ENCODE results near the gene AKIRIN2.
A peak's percentile ranks its signal among the peaks of the same experiment; 100 is the strongest.
"Not testable (repeated sequence)": the region's sequence is repeated elsewhere in the genome, so short reads cannot be mapped to it uniquely, and the experiment has no call there.

AKIRIN2 gene

DNA sequence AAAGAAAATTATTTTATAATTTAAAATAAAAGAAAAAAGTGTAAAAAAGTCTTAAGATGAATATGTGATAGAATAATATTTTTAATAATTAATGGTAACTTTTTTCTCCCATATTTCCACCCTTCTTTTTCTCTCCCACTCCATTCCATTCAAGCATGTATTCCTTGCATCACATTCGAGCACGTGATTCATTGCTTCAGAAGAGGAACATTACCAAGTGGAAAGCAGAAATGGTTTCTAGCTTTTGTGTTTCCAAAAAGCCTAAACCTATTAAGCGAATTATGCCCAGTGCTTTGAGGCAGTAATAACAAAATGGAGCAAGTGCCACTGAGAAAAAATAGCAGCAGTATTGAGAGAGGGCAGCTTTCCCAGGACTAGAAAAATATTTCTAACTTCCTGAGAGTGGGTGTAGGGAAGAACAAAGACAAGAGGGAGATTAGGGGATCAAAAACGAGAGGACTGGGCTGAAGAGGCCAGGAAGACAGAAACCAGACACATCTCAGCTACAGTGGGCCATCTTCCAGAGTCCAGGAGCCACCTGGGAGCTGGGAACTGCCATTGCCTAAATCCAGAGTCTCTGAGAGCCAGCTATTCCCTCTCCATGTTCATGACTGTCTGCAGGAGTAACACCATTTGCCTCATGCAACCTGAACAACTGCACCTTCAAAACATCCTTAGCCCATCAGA, 15.0 kb upstream of the AKIRIN2 start:
- no peak for DNase-seq

DNA sequence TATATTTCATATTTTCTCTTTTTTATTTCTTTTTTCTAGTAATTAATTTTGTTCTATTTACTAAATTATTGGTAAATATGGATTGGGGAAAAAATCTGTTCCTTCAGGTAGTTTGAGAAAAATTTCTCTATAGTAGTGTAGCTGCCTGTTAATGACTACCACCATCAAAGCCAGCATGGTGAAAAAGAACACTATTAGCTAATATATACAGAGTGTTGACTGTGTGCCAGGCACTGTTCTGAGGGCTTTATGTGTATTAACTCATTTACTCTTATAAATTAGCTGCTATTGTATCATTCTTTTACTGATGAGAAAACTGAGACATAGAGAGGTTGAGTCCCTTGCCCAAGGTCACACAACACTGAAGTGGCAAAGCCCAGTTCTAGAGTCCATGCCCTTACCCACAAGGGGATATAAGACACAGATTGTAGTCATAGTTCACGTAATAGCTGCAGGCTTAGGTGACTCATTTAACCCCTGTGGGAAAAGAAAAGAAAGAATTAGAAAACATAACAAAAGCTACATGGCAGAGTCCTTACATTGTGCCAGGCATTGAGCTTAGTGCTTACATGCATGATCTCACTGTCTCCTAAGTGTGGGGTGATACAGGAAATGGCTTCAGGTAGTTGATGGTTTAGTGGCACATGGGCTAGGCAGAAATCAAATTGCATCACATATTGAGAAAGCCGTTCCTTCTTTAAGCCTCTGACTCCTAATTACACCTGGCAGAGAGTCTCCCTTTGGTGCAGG, 12.2 kb upstream of the AKIRIN2 start:
- no peak for DNase-seq

DNA sequence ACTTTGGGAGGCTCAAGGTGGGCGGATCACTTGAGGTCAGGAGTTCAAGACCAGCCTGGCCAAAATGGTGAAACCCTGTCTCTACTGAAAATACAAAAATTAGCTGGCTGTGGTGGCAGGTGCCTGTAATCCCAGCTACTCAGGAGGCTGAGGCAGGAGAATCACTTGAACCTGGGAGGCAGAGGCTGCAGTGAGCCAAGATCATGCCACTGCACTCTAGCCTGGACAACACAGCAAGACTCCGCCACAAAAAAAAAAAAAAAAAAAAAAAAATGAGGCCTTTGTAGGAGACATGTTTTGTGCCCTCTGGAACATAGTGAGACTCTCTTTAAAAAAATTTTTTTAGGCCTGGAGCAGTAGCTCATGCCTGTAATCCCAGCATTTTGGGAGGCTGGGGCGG, 10.7 kb upstream of the AKIRIN2 start:
- not testable (repeated sequence) for DNase-seq

DNA sequence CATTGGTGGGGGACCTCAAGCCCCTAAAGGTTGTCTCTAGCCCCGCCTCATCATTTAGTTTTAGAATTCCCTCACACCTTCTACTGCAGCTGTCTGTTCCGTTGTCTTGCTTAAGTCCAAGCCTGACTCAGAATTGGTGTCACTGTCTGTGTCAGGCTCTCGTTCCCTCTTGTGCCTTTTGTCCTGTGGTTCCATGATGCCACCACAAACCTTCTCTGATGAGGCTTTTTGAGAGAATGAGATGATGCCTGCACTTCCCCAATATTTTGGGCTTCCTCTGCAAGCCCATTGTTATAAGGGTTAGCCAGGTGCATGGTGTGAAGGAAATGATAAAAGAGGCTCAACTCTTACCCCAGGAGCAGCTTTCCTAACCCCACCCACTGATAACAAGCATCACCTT, 8.1 kb upstream of the AKIRIN2 start:
- no peak for DNase-seq

DNA sequence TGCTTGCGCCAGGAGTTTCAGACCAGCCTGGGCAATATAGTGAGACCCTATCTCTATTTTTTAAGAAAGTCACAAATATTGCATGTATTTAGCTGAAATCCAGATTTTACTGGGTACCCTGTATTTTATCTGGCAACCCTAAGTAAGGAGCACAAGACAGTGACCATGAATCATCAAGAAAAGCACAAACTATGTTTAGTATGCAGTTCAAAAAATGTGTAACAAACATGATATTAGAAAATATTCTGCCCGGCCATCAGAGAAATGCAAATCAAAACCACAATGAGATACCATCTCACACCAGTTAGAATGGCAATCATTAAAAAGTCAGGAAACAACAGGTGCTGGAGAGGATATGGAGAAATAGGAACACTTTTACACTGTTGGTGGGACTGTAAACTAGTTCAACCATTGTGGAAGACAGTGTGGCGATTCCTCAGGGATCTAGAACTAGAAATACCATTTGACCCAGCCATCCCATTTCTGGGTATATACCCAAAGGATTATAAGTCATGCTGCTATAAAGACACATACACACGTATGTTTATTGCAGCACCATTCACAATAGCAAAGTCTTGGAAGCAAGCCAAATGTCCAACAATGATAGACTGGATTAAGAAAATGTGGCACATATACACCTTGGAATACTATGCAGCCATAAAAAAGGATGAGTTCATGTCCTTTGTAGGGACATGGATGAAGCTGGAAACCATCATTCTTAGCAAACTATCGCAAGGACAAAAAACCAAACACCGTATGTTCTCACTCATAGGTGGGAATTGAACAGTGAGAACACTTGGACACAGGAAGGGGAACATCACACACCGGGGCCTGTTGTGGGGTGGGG, 6.8 kb upstream of the AKIRIN2 start:
- not testable (repeated sequence) for DNase-seq

DNA sequence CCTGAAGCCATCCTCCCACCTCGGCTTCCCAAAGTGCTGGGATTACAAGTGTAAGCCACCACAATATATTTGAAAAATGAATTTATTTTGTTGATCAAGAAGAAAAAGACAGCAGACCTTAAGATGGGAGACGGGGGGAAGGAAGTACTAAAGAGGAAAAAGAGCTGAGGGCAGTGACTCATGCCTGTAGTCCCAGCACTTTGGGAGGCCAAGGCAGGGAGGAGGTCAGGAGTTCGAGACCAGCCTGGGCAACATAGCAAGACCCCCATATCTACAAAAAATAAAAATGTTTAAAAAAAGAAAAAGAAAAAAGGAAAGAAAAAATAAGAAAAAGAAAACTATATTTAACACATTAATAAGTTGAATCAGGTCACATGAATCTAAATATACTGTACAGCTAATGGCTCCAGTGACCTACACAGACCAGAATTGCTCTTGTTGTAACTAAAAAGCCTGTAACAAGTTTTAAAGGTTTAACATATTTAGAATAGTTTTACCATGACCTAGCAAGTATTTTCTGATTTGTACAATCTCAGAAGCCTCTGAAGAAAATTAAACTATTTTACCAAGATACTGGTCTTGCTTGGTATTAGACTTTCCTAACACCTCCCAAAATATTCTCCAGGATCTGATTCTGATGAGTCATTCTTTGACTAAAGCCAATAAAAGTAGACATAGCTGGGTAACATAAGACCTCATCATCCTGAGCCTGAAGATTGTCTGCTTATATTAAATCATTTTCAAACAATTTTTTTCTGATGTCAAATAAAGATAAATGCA, 4.3 kb upstream of the AKIRIN2 start:
- no peak for DNase-seq

DNA sequence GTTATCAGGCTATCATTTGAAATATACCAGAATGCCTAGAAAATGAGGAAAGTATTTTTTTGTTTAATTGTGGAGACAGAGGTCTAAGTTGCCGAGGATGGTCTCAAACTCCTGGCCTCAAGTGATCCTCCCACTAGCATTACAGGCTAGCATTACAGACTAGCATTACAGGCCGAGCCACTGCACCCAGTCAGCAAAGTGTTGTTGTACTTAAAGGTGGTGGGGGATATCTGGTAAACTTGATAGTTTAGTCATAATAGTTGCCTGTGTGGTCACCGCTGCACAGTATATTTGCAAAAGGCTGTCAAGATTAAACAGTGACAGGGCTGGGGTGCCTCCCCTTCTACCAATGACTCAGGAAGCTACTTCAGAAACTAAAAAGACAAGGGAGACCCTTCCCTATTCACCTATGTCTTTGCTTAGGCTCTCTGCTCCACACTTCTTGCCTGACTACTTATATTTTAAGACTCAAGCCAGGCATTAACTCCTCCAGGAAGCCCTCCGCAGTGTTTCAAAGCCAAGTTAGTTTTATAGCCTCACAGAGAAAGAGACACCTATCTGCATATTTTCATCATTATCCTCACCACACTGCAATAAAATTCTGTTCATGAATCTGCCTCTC, 3.1 kb upstream of the AKIRIN2 start:
- no peak for DNase-seq

DNA sequence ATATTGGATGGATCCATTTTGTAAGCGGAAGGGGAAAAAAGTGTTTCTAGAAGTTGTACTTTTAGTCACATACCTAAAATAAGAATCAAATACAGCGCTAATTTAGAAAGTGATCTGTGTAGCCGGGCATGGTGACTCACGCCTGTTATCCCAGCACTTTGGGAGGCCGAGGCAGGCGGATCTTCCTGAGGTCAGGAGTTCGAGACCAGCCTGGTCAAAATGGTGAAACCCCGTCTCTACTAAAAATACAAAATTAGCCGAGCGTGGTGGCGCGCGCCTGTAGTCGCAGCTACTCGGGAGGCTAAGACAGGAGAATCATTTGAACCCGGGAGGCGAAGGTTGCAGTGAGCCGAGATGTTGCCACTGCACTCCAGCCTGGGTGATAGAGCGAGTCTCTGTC, 1.0 kb upstream of the AKIRIN2 start:
- not testable (repeated sequence) for DNase-seq

DNA sequence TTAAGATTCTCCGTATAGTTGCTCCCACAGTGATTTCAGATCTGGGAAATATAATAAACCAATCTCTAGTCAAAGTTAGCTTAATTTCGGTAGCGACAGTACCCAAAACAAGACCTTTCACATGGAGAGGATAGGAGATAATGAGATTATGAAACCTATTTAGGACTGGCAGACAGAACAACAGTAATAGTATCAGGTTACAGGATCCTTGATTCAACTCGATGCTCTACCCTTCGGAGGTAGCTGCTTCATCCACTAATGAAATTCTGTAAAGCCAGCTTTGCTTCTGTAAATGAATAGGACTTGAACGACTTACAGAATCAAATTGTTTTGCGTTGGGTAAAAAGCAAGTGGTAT, 534 bp upstream of the AKIRIN2 start:
- DNase-seq = no peak

DNA sequence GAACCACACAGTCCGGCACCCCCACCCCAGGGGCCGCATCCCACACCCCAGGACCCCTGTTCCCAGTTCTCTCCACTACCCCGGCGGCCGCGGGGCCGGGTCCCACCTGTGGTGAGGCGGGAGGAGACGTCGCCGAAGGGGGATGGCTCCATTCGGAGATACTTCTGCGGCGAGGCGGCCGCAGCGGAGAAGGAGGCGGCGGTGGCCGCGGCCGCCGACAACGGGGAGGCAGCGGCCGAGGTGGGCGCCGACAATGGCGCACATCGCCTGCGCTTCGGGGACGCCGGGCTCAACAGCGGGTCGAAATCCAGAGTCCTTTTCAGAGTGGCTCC, 723 bp downstream of the AKIRIN2 start:
- no peak for DNase-seq

DNA sequence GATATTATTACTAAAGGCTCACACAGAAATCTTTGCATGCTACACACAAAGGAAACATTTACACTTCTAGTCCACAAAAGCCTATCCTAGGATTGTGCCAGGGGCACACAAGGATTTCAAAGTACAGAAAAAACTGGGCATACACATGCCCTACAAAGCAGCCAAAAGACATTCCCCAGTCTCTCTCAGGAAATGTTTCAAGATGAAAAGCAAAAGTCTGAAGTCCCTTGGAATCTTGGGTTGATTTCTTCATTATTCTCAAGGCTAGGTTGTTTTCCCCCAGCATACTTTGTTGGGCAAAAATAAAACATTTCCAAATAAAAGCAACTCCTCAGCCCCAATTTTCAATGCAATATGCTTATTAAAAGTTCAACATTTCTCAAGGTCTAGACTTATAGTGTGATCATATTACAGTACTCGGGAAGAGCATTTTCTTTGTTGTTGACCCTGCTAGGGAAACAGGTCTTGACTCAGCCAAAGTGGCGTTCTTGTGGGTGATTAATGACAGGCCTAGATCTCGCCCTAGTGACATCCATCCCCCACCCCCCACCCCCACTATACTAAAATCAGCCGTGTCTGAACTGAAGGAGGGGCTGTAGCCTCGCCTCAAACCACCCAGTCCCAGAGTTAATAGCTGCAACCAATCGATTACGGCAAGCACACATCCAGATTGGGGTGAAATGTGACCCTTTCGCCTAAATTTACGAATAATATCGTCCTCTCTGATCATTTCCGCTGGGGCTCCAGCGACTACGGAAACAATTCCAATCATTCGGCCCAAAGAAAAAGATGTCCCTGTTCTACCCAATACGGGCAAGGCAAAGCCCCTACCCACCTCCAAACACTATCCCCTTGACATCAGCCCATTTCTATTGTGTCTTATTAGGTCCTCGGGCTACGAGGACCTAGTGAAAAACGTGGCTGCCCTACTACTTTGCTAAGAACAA, 1.4 kb downstream of the AKIRIN2 start:
- peak; percentile 82 for DNase-seq

DNA sequence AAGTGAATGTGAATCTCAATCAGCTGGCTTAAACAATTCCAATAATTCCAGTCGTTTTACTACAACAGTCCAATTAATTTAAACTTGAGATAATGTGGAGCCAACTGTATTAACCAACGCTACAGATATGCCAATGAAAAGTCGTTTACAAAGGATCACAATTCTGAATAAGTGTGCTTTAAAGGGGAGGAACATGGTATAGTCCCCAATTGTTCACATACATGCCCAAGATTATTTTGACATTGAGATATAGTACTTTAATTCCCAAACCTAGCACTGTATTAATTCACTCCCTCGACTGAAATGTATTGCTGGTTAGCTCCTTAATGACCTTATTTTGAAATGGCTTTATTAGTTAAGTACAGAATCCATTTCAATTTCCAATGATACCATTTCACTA, 2.5 kb downstream of the AKIRIN2 start:
- DNase-seq = peak; percentile 33

DNA sequence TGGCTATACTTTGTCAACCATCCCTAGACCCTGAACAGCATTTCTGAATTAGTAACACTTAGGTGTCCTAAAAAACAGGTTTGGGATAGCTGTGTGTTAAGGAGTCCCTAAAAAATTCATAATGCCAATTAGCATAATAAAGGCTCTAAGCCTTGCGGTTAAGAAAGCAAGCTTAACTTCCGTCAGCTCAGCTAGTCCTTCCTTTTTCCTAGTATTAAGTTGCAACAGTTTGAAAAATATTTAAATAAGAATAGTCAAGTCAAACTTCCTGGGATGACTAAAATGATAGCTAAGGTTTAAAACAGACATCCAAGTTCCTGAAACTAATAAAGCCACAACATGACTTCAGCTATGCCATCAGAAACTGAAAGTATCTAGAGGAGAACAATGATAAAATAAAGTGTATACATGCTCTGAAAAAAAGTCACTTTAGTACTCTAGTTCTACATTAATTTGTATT, 3.5 kb downstream of the AKIRIN2 start:
- DNase-seq = no peak

DNA sequence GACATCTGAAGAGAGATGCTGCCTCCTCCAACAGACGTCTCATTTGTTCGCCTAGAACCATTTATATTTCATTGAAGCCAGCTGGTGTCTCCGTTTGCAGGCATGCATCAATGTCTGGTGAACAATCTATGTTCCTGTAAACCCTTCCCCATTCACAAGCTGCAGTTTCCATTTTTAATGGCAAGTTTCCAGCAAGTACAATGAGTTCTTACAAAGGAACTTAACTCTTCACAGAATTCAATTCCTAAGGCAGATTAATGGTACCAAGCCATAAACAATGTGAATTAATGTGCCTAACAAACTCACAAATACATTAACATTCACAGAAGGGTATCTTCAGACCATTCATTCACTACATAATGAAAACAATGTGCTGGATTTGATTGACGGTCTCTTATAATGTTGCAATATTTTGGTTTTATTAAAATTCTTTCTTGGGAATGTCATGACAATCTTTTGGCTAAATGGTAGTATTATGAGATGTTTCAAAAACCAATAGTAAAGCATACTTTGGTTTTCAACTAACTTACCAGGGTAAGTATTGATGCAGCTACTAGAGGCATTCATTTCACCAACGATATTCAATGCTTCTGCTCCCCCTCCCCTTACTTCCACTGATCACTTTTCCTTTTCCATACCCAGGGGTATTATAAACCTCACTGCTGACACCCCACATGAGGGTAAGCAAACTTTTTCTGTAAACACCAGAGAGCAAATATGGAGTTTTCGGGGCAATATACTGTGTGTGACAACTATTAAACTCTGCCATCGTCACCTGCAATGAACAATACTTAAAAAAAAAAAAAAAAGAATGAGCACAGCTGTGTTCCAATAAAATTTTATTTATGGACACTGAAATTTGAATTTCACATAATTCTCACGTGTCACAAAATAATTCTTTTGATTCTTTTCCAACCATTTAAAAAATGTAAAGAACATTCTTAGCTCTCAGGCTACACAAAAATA, 4.2 kb downstream of the AKIRIN2 start:
- peak; percentile 82 for DNase-seq

DNA sequence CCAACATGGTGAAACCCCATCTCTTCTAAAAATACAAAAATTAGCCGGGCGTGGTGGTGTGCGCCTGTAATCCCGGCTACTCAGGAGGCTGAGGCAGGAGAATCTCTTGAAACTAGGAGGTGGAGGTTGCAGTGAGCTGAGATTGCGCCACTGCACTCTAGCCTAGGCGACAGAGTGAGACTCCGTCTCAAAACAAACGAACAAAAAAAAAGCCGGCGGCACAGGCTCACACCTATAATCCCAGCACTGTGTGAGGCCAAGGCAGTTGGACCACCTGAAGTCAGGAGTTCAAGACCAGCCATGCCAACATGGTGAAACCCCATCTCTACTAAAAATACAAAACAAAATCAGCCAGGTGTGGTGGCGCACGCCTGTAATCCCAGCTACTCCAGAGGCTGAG, 5.2 kb downstream of the AKIRIN2 start:
- DNase-seq = not testable (repeated sequence)

DNA sequence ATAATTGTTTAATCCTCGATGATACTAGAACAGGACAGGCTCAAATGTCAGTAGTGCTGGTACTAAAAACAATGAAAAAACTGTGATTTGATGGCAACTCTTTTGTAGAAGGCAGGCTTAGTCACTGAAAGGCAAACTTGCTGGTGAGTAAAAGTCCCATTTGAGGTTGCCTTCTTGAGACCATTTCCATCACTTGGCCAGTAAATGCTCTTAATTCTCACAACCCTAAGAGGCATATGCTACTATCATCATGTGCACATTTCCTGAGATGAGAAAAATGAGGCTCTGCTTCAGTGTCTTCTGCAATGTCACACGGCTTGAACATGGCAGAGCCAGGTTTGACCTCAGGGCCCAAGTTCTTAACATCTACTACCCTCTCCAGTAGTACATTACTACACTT, 9.9 kb downstream of the AKIRIN2 start:
- no peak for DNase-seq

DNA sequence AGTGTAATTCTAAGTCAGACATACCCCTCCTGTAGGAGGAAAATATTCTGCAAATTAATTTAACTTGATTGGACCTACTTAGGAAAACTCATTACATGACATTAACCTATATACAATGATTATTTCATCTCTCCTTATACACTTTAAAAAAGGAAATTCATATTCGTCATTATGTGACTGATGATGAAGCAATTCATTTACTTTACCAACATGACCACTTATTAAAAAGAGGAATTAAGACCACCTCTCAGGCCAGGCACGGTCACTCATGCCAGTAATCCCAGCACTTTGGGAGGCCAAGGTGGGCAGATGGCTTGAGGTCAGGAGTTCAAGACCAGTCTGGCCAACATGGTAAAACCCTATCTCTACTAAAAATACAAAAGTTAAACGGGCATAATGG, 11.6 kb downstream of the AKIRIN2 start:
- no peak for DNase-seq

DNA sequence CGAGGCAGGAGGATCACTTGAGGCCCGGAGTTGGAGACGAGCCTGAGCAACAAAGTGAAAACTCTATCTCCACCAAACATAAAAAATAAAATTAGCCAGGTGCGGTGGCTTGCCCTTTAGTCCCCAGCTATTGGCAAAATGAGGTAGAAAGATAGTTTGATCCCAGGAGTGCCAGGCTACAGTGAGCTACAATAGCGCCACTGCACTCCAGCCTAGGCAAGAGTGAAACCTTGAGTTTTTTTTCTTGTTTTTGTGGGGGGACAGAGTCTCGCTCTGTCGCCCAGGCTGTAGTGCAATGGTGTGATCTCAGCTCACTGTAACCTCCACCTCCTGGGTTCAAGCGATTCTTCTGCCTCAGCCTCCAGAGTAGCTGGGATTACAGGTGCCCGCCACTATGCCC, 14.1 kb downstream of the AKIRIN2 start:
- DNase-seq = not testable (repeated sequence)

DNA sequence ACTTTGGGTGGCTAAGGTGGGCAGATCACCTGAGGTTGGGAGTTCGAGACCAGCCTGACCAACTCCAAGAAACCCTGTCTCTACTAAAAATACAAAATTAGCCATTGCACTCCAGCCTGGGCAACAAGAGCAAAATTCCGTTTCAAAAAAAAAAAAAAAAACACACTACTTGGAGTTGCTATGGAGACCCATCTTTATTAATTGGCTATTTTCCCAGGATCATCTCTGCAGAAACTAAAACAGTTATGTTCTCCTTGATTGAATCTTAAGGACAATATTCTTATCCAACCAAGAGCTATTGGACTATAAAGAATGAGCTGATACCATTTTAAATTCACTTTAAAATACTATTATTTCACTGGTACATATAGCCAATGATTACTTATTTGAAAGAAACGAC, 14.7 kb downstream of the AKIRIN2 start:
- no peak for DNase-seq

DNA sequence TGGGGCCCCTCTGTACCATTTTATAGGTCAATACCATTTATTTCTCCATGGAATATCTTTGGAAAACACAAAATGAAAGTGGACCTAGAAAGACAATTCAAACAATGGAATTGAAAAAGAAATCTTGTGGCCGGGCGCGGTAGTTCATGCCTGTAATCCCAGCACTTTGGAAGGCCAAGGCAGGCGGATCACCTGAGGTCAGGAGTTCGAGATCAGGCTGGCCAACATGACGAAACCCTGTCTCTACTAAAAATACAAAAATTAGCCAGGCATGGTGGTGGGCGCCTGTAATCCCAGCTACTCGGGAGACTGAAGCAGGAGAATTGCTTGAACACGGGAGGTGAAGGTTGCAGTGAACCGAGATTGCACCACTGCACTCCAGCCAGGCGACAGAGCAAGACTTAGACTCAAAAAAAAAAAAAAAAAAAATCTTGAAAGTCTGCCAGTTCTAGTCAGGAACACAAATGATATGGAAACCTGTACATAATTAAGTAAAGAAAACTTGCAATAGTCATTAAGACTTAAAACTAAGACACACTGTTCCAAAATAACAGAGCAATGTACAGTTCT, 15.3 kb downstream of the AKIRIN2 start:
- DNase-seq = not testable (repeated sequence)
